Liver (tissue), 9 donors: ENCODE measurements around the gene PLPP3. TPM values are rescaled to one million over a fixed set of nuclear protein-coding genes. Genes with fewer than 3 reads are reported as not detected.

Experiments used
- DNase-seq: peaks from one replicate; pipeline ENCODE4 v3.0.0-alpha.2; 2017; ENCODE audit warnings: low spot score
- H3K27ac ChIP-seq, 2 donors: one replicate each; pipeline ENCODE4 v1.7.0; 2013; ENCODE audit warnings: inconsistent platforms in 2 of 2, low read length in 2 of 2, control low read depth in 1 of 2, low read depth in 1 of 2, mild to moderate bottlenecking in 1 of 2
- H3K27me3 ChIP-seq, 4 donors: one replicate each; pipeline versions ENCODE4 v1.6.1 to v1.7.0; 2013; ENCODE audit warnings: low read length in 3 of 4, inconsistent platforms in 1 of 4, mild to moderate bottlenecking in 1 of 4, moderate library complexity in 1 of 4; ENCODE audit not compliant: control insufficient read depth in 4 of 4, insufficient read depth in 4 of 4
- H3K36me3 ChIP-seq, 4 donors: one replicate each; pipeline versions ENCODE4 v1.6.1 to v1.7.0; 2013; ENCODE audit warnings: low read length in 3 of 4, mild to moderate bottlenecking in 3 of 4, low read depth in 1 of 4, moderate library complexity in 1 of 4; ENCODE audit not compliant: control insufficient read depth in 4 of 4, insufficient read depth in 3 of 4
- H3K4me1 ChIP-seq, 4 donors: one replicate each; pipeline versions ENCODE4 v1.6.1 to v1.7.0; 2013; ENCODE audit warnings: low read length in 3 of 4, mild to moderate bottlenecking in 3 of 4, moderate library complexity in 1 of 4; ENCODE audit not compliant: control insufficient read depth in 4 of 4, insufficient read depth in 4 of 4
- H3K4me3 ChIP-seq, 3 donors: one replicate each; pipeline versions ENCODE4 v1.6.1 to v1.7.0; 2013; ENCODE audit warnings: low read length in 3 of 3, control low read depth in 1 of 3, low read depth in 1 of 3, mild to moderate bottlenecking in 1 of 3
- H3K9ac ChIP-seq, 2 donors: one replicate each; pipeline ENCODE4 v1.7.0; 2013; ENCODE audit warnings: low read length in 2 of 2, mild to moderate bottlenecking in 2 of 2, moderate library complexity in 2 of 2, control low read depth in 1 of 2, low read depth in 1 of 2
- H3K9me3 ChIP-seq, 4 donors: one replicate each; pipeline versions ENCODE4 v1.6.1 to v1.7.0; 2013; ENCODE audit warnings: low read length in 3 of 4; ENCODE audit not compliant: control insufficient read depth in 4 of 4
- EGR1 ChIP-seq, 2 donors: IDR thresholded peaks; 2 replicates each; pipeline ENCODE4 v1.6.1; 2016 to 2018; ENCODE audit warnings: antibody characterized with exemption in 2 of 2, low read depth in 2 of 2
- FOXA1 ChIP-seq: IDR thresholded peaks from 2 replicates; pipeline ENCODE4 v1.6.1; 2016; ENCODE audit warnings: antibody characterized with exemption
- FOXA2 ChIP-seq: IDR thresholded peaks from 2 replicates; pipeline ENCODE4 v1.6.1; 2016; ENCODE audit warnings: antibody characterized with exemption
- GABPA ChIP-seq, 2 donors: IDR thresholded peaks in 1 of 2; conservative IDR thresholded peaks in 1 of 2; 2 replicates each; pipeline ENCODE4 v1.6.1; 2016; ENCODE audit warnings: antibody characterized with exemption in 2 of 2, mild to moderate bottlenecking in 1 of 2, moderate library complexity in 1 of 2
- HNF4A ChIP-seq, 2 donors: conservative IDR thresholded peaks; 2 replicates each; pipeline ENCODE4 v1.6.1; 2016; ENCODE audit warnings: antibody characterized with exemption in 2 of 2, mild to moderate bottlenecking in 2 of 2
- HNF4G ChIP-seq: IDR thresholded peaks from 2 replicates; pipeline ENCODE4 v1.6.1; 2016; ENCODE audit warnings: antibody characterized with exemption
- JUND ChIP-seq, 2 donors: IDR thresholded peaks; 2 replicates each; pipeline ENCODE4 v1.6.1; 2016; ENCODE audit warnings: antibody characterized with exemption in 2 of 2
- NR2F2 ChIP-seq: IDR thresholded peaks from 2 replicates; pipeline ENCODE4 v1.6.1; 2016; ENCODE audit warnings: antibody characterized with exemption
- RAD21 ChIP-seq, 2 donors: IDR thresholded peaks; 2 replicates each; pipeline ENCODE4 v1.6.1; 2016; ENCODE audit warnings: antibody characterized with exemption in 2 of 2, mild to moderate bottlenecking in 2 of 2
- RXRA ChIP-seq, 2 donors: IDR thresholded peaks; 2 replicates each; pipeline ENCODE4 v1.6.1; 2017 to 2018; ENCODE audit warnings: antibody characterized with exemption in 2 of 2, mild to moderate bottlenecking in 1 of 2
- SP1 ChIP-seq: IDR thresholded peaks from 2 replicates; pipeline ENCODE4 v1.6.1; 2018; ENCODE audit warnings: antibody characterized with exemption, mild to moderate bottlenecking
- TAF1 ChIP-seq: conservative IDR thresholded peaks from 2 replicates; pipeline ENCODE4 v1.6.1; 2016; ENCODE audit warnings: antibody characterized with exemption, mild to moderate bottlenecking
- YY1 ChIP-seq: IDR thresholded peaks from 2 replicates; pipeline ENCODE4 v1.6.1; 2016; ENCODE audit warnings: antibody characterized with exemption, mild to moderate bottlenecking
- WGBS: extraction: QIAGEN DNeasy Blood & Tissue Kit; methylation state at CpG from one replicate; pipeline ENCODE4 v1.1.7; 2013; 5-methylcytosine and 5-hydroxymethylcytosine counted together
- polyA plus RNA-seq, 2 donors: library from polyadenylated mRNA; stranded (reverse) in 1 of 2; unstranded in 1 of 2; fragments of 200-250 nt in 1 of 2; fragments of >200 nt in 1 of 2; fragmentation: Nextera tagmentation in 1 of 2; extraction: Ambion mirVana in 1 of 2; gene quantifications; one replicate each; pipeline versions ENCODE4 v1.2.1 to v1.2.3, GENCODE V29; 2013 to 2015
- total RNA-seq, 2 donors: library from RNA; depleted of rRNA; stranded (reverse); fragments of >200 nt; gene quantifications; one replicate each; pipeline ENCODE4 v1.2.3, GENCODE V29; 2014
- TF ChIP-seq, protein P1 (sequence below): fragments of 150-350 bp; IDR thresholded peaks from 2 replicates; pipeline ENCODE4 v1.5.1; 2017; ENCODE audit warnings: improper control_type of control experiment, low read depth, low read length; ENCODE audit not compliant: missing input control
- TF ChIP-seq, protein P2 (sequence below): IDR thresholded peaks from 2 replicates; pipeline ENCODE4 v1.6.1; 2016; ENCODE audit warnings: antibody characterized with exemption
- TF ChIP-seq, protein P3 (sequence below): IDR thresholded peaks from 2 replicates; pipeline ENCODE4 v1.6.1; 2016; ENCODE audit warnings: antibody characterized with exemption, mild to moderate bottlenecking
- TF ChIP-seq, protein P4 (sequence below): IDR thresholded peaks from 2 replicates; pipeline ENCODE4 v1.6.1; 2016; ENCODE audit warnings: antibody characterized with exemption
- TF ChIP-seq, protein P5 (sequence below): IDR thresholded peaks from 2 replicates; pipeline ENCODE4 v1.6.1; 2016; ENCODE audit warnings: antibody characterized with exemption
- donor health status: healthy.
- donor health status: healthy.
- donor health status: healthy.
- donor health status: healthy.
- donor health status: healthy.

The PLPP3 gene
- total and polyA plus RNA-seq, 4 donors, result 46.1 to 91.2 (median 67.6) TPM

DNA sequence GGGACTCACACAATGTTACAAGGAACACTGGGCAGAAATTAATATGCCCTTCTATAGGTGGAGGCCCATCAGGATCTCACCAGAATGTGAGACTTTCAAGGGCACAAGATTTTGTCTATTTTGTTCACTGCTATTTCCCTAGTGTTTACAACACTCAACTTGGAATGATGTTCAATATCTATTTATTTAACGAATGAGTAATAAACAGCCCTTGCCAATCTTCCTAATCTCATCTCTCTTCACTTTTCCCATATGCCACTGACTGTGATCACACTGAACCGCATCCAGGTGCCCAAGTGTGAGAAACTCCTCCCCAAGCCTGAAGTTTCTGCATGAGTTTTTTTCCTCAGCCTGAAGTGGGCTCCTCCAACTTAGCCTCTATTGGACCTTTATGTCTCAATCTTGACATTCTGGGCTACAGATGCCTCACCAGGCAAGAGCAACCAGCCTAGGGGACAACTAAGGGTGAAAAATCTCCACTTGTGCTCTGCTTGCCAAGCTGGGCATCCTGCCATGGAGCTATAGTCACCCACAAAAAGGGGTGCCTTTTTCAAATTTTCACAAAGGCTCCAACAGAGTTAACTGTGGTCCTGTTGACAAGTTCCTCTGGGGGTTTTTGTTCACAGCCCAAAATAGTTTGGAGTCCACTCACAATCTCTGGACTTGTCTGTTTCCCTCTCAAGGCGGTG is 105.6 kb downstream of the PLPP3 start:
- 49% methylated on average over 3 of the region's 3 CpGs for WGBS
- Histone ChIP-seq H3K4me3 (no peak overlapping the region), H3K27ac (peak overlapping the region; percentile 35 to 87), H3K9ac (peak overlapping the region; percentile 34 to 37), H3K9me3 (no peaks in the 10 kb centered on the region), H3K4me1 (peaks cover 4 to 30% (median 18%) of the 10 kb centered on the region in 4 donors), H3K27me3 (no peaks in the 10 kb centered on the region), H3K36me3 (no peaks in the 10 kb centered on the region)
- no peak for DNase-seq
- TF ChIP-seq, protein P1, sequence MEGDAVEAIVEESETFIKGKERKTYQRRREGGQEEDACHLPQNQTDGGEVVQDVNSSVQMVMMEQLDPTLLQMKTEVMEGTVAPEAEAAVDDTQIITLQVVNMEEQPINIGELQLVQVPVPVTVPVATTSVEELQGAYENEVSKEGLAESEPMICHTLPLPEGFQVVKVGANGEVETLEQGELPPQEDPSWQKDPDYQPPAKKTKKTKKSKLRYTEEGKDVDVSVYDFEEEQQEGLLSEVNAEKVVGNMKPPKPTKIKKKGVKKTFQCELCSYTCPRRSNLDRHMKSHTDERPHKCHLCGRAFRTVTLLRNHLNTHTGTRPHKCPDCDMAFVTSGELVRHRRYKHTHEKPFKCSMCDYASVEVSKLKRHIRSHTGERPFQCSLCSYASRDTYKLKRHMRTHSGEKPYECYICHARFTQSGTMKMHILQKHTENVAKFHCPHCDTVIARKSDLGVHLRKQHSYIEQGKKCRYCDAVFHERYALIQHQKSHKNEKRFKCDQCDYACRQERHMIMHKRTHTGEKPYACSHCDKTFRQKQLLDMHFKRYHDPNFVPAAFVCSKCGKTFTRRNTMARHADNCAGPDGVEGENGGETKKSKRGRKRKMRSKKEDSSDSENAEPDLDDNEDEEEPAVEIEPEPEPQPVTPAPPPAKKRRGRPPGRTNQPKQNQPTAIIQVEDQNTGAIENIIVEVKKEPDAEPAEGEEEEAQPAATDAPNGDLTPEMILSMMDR, result no peak
- TF ChIP-seq NR2F2, result no peak
- TF ChIP-seq SP1, result no peak
- peak in 1 of 2 donors; percentile 57 for TF ChIP-seq HNF4A (conservative IDR thresholded peaks at IDR 0.05)
- no peak for TF ChIP-seq TAF1
- TF ChIP-seq GABPA (IDR thresholded peaks at IDR 0.05 in 1 of 2, conservative IDR thresholded peaks at IDR 0.05 in 1 of 2), result peak in 1 of 2 donors; percentile 23
- peak in 1 of 2 donors; percentile 71 for TF ChIP-seq RXRA (IDR thresholded peaks at IDR 0.05)
- TF ChIP-seq, protein P2, sequence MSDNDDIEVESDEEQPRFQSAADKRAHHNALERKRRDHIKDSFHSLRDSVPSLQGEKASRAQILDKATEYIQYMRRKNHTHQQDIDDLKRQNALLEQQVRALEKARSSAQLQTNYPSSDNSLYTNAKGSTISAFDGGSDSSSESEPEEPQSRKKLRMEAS, result peak; percentile 19
- TF ChIP-seq HNF4G, result no peak
- TF ChIP-seq, protein P3, sequence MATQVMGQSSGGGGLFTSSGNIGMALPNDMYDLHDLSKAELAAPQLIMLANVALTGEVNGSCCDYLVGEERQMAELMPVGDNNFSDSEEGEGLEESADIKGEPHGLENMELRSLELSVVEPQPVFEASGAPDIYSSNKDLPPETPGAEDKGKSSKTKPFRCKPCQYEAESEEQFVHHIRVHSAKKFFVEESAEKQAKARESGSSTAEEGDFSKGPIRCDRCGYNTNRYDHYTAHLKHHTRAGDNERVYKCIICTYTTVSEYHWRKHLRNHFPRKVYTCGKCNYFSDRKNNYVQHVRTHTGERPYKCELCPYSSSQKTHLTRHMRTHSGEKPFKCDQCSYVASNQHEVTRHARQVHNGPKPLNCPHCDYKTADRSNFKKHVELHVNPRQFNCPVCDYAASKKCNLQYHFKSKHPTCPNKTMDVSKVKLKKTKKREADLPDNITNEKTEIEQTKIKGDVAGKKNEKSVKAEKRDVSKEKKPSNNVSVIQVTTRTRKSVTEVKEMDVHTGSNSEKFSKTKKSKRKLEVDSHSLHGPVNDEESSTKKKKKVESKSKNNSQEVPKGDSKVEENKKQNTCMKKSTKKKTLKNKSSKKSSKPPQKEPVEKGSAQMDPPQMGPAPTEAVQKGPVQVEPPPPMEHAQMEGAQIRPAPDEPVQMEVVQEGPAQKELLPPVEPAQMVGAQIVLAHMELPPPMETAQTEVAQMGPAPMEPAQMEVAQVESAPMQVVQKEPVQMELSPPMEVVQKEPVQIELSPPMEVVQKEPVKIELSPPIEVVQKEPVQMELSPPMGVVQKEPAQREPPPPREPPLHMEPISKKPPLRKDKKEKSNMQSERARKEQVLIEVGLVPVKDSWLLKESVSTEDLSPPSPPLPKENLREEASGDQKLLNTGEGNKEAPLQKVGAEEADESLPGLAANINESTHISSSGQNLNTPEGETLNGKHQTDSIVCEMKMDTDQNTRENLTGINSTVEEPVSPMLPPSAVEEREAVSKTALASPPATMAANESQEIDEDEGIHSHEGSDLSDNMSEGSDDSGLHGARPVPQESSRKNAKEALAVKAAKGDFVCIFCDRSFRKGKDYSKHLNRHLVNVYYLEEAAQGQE, result no peak
- peak; percentile 61 for TF ChIP-seq FOXA1
- TF ChIP-seq, protein P4, sequence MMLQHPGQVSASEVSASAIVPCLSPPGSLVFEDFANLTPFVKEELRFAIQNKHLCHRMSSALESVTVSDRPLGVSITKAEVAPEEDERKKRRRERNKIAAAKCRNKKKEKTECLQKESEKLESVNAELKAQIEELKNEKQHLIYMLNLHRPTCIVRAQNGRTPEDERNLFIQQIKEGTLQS, result no peak
- peak in 1 of 2 donors; percentile 41 for TF ChIP-seq RAD21 (IDR thresholded peaks at IDR 0.05)
- TF ChIP-seq EGR1 (IDR thresholded peaks at IDR 0.05; ENCODE audit: low read depth in 2 of 2), result no peak
- TF ChIP-seq FOXA2, result peak; percentile 61
- TF ChIP-seq JUND (IDR thresholded peaks at IDR 0.05), result peak in 1 of 2 donors; percentile 77
- TF ChIP-seq, protein P5, sequence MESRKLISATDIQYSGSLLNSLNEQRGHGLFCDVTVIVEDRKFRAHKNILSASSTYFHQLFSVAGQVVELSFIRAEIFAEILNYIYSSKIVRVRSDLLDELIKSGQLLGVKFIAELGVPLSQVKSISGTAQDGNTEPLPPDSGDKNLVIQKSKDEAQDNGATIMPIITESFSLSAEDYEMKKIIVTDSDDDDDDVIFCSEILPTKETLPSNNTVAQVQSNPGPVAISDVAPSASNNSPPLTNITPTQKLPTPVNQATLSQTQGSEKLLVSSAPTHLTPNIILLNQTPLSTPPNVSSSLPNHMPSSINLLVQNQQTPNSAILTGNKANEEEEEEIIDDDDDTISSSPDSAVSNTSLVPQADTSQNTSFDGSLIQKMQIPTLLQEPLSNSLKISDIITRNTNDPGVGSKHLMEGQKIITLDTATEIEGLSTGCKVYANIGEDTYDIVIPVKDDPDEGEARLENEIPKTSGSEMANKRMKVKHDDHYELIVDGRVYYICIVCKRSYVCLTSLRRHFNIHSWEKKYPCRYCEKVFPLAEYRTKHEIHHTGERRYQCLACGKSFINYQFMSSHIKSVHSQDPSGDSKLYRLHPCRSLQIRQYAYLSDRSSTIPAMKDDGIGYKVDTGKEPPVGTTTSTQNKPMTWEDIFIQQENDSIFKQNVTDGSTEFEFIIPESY, result no peak
- no peak for TF ChIP-seq YY1
